ENCODE data around the gene FGD3. TPM values are rescaled to one million over a fixed set of nuclear protein-coding genes. Genes with fewer than 3 reads are reported as not detected.

The FGD3 gene
- total and polyA plus RNA-seq, 3 donors from 2014 or later = 12.8 to 14.3 (median 14.0) TPM

DNA sequence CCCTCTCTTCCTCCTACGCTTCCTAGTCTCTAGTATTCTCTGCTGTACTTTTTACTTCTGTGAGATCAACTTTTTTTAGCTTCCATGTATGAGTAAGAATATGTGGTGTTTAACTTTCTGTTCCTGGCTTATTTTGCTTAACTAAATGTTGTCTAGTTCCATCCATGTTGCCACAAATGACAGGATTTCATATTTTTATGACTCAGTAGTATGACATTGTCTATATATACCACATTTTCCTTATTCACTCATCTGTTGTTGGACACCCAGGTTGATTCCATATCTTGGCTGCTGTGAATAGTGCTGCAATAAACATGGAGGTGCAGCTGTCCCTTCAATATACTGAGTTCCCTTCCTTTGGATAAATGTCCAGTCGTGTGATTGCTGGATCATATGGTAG, 34.8 kb downstream of the FGD3 start:
- Histone ChIP-seq H3K9me3 (no peaks in the 10 kb centered on the region), H3K4me1 (peaks cover 4% of the 10 kb centered on the region), H3K27me3 (no peaks in the 10 kb centered on the region), H3K4me3 (no peak overlapping the region), H3K36me3 (ENCODE audit: low read depth, missing control alignments) (no peaks in the 10 kb centered on the region), H3K27ac (no peak overlapping the region)
- intact Hi-C loops (cut with DNase I; ENCODE audit: low total_unique reads) = no loop called here
- no peak for DNase-seq
- TF ChIP-seq POLR2A (IDR thresholded peaks at IDR 0.05) = no peak
- TF ChIP-seq, protein P1, sequence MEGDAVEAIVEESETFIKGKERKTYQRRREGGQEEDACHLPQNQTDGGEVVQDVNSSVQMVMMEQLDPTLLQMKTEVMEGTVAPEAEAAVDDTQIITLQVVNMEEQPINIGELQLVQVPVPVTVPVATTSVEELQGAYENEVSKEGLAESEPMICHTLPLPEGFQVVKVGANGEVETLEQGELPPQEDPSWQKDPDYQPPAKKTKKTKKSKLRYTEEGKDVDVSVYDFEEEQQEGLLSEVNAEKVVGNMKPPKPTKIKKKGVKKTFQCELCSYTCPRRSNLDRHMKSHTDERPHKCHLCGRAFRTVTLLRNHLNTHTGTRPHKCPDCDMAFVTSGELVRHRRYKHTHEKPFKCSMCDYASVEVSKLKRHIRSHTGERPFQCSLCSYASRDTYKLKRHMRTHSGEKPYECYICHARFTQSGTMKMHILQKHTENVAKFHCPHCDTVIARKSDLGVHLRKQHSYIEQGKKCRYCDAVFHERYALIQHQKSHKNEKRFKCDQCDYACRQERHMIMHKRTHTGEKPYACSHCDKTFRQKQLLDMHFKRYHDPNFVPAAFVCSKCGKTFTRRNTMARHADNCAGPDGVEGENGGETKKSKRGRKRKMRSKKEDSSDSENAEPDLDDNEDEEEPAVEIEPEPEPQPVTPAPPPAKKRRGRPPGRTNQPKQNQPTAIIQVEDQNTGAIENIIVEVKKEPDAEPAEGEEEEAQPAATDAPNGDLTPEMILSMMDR (IDR thresholded peaks at IDR 0.05) = no peak
- 93 to 94% methylated on average over 2 of the region's 2 CpGs for WGBS, 2 donors

DNA sequence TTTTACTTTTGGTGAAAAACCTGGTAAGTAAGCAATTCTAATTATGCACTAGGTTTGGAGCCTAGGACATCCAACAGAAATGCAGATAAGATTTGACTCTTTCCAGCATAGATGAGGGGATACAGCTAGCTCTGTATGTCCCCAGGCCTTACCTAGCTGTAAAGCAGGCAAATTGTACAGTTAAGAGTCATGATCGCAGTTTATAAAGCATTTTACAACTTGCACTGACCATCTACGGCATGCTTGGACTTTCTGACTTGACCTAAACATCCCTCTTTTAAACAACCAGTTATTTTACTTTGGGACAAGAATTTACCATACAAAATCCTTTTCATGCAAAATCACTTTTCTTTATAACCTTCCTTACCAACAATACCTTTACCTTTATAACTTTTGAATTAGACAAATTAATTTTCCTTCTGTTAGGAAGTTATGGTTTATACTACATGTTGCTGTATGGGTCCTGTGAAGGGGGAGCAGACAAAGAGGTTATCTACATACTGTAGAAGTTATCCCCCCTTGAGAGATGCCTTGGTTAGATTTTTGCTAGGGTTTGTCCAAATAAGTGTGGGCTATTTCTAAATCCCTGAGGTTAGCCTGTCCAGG, 36.8 kb downstream of the FGD3 start:
- TF ChIP-seq POLR2A (IDR thresholded peaks at IDR 0.05) = no peak
- TF ChIP-seq, protein P1 (IDR thresholded peaks at IDR 0.05) = no peak
- Histone ChIP-seq H3K9me3 (no peaks in the 10 kb centered on the region), H3K36me3 (ENCODE audit: low read depth, missing control alignments) (no peaks in the 10 kb centered on the region), H3K27me3 (no peaks in the 10 kb centered on the region), H3K4me3 (no peak overlapping the region), H3K4me1 (peaks cover 4% of the 10 kb centered on the region), H3K27ac (no peak overlapping the region)
- DNase-seq = no peak
- intact Hi-C loops (cut with DNase I; ENCODE audit: low total_unique reads) = no loop called here
- 74 to 78% methylated on average over 2 of the region's 2 CpGs for WGBS, 2 donors

DNA sequence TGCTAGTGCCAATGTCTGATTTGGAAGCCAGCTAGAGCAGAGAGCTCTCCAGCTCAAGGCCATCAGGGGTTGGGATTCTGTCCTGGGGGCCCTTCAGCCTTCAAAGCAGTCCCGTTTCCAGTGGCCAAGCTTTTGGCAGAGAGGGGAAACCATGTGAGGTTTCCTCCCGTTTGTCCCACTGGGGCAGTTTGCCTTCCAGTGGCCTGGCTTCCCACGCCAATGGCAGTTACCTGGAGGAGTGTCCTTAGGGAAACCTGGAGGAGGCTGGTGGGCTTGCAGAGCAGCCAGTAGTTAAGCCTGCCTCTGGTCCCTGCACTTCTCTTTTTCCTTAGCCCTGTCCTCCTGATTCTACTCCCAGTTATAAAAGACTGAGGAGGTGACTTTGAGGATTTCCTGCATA, 37.7 kb downstream of the FGD3 start:
- H3K9me3 ChIP-seq = no peaks in the 10 kb centered on the region
- peaks cover 4% of the 10 kb centered on the region for H3K4me1 ChIP-seq
- H3K4me3 ChIP-seq = no peak overlapping the region
- H3K36me3 ChIP-seq (ENCODE audit: low read depth, missing control alignments) = no peaks in the 10 kb centered on the region
- DNase-seq = no peak
- TF ChIP-seq, protein P1 (IDR thresholded peaks at IDR 0.05) = no peak
- TF ChIP-seq POLR2A (IDR thresholded peaks at IDR 0.05) = no peak
- no peaks in the 10 kb centered on the region for H3K27me3 ChIP-seq
- no peak overlapping the region for H3K27ac ChIP-seq
- intact Hi-C loops (cut with DNase I; ENCODE audit: low total_unique reads) = no loop called here
- WGBS, 2 donors = 76 to 82% methylated on average over 3 of the region's 3 CpGs

DNA sequence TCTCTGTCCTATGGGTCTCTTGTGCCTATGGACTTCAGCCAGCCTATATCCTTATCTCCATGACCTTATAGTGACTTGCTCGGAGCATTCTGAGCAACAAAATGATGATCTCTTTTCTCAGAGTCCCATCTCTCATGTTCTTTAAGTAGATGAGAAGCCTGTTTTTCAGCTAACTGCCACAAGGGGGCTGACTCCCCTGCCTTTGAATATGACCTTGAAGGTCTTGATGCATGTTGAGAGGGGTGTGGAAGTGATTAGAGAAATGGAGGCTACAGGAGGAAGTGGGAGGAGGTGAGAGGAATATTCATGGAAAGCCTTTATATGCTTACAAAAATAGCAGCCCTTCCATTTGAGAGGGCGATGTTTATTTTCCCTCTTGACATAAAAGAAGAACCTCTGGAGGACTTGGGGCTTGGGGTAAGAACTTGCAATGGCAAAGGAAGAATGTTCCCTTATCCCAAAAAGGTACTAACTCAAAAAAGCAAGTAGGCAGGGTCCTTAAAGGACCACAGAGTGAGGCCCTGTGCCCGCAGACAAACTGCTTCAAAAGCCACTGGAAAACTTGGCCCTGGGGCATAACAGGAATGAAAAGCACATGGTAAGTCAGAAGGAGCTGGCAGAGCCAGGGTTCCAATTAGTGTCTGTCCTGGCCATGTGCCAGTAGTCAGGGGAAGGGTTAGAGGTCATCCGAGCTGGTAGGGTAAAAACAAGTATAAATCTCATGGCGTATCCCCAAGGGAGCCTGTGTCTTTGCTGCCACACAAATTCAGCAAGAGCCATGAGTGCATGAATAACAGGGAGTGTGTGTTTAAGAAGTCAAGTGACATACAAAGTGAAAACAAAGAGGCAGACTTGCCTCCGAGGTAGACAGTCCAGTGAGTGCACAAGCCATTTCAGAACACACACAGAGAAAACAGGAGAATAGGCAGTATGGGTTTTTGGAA, 39.1 kb downstream of the FGD3 start:
- intact Hi-C loops (cut with DNase I; ENCODE audit: low total_unique reads) = no loop called here
- 69 to 75% methylated on average over 6 of the region's 6 CpGs for WGBS, 2 donors
- Histone ChIP-seq H3K36me3 (ENCODE audit: low read depth, missing control alignments) (no peaks in the 10 kb centered on the region), H3K27me3 (no peaks in the 10 kb centered on the region), H3K27ac (no peak overlapping the region), H3K4me1 (peaks cover 4% of the 10 kb centered on the region), H3K4me3 (no peak overlapping the region), H3K9me3 (no peaks in the 10 kb centered on the region)
- DNase-seq = peak; percentile 78
- TF ChIP-seq POLR2A (IDR thresholded peaks at IDR 0.05) = no peak
- TF ChIP-seq, protein P1 (IDR thresholded peaks at IDR 0.05) = peak; percentile 23 to 51 (median 44)

Measured in testis (tissue), 3 donors.